NCI-H345 (cell line): Measurements from ENCODE around the gene SPINK8.
"Not testable (repeated sequence)": the region's sequence is repeated elsewhere in the genome, so short reads cannot be mapped to it uniquely, and the experiment has no call there.

Source experiments
- DNase-seq: peaks from one replicate; lab custom pipeline; 2025; lab: John Stamatoyannopoulos, UW

SPINK8 gene

DNA sequence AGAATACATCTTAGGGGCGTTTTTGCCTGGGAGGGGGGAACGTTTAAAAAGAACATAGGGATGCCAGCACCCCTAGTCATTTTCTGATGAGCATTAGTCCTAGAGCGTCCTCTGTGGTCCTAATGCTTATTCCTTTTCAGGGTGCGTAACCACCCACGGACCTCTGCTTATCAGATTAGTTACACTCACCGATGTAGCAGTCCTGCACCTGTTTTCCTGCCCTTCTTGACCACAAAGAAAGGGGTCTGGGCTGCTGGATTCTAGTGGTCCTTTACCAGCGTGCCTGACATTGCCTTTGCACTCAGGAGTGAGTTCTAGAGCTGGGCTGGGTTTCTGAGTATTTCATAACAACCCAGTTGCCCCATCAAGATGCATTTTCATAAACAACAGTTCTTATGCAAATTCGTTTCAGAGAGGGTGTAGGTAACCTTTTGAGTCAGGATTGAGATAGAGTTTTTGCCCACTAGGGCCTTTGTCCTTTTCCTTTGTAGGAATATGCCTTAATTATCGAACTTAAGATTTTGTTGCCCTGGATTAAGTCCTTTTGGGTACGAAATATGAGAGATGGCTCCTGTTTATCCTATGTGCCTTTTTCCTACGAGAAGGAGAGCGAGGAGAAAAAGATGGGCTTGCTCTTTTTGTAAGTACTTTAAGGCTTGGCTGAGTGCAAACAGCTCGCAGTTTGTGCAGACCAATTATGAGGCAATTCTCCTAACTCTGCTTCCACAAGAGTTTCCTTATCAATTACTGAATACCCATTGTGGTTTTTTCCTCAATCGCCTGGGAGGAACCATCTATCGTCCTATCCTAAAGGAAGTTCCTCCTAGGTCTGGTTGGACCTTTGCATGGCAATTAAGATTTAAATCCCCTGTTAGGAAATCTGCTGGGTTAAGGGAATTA lies at the start of gene SPINK8:
TSS of gene SPINK8 (minus strand) at position 316 of the 900 bp plus-strand sequence. CDS start 5,320 bp downstream, outside the sequence.
- DNase-seq: not testable (repeated sequence)

DNA sequence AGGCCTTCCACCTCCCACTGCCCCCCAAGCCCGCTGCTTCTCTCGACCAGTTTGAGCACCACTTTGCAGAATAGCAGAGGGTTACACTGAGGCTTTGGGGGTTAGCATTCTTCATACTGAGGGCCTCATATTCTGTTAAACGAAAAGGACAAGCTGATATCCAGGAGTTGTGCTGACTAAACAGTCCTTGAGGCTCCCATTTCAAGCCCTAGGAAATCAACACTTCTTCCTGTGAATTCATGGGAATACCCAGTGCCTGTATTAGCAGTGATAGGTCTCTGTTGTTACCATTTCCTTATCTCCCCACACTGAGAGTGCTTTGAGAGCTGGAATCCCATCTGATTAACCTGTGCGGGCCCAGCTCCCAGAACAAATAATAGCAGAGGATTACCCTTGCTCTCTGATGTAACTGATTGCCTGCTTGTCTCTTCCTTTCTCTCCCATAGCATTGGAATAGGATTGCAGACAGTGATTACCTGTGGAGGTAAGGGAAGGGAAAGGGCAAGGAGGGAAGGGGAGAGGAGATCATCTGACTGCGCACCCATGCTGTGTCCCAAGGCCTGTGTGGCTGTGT lies 39.5 kb upstream of the SPINK8 start:
- DNase-seq: no peak

DNA sequence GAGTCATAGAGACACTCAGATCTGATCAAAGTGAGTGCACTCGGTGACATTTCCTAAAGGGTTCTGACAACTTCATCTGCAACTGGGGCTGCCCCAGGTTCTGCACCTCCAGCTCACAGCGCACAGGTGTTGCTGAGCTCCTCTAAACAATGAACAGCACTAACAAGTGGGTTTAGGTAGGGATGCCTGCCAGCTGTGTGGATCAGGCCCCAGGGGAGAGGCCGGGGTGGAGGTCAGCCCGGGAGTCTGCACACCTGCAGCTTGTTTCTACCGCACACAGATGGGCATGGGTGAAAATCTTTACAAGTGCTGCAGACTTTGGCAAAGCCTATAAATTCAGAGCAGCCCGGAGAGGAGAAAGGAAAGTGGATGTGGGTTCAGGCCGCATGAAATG lies 38.9 kb upstream of the SPINK8 start:
- DNase-seq: peak; percentile 10

DNA sequence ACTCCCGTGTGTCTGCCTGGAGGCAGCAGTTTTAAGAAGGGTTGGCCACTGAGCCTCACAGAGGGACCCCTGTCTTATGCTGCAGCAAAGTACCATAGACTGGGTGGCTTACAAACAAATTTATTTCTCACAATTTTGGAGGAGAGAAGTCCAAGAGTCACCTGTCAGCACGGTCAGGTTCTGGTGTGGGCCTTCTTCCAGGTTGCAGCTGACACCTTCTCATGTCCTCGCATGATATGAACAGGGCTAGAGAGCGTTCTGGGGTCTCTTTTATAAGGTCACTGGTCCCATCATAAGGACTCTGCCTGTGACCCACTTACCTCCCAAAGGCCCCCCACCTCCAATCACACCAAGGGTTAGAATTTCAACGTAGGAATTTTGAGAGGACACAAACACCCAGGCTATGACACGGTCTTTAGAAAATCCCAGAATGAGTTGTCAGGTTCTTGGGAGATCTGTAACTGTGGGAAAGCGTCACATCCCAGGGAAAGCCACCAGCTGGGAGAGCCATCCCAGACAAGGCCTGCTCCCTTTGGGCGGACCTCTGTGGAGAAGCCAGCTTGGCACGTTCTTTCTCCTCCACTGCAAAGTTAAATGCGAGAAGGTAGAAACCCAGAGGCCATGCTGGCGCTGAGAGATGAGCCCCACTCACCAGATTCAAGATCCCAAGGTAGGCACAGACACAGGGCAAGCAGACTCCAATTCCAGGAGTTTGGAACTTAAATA lies 38.4 kb upstream of the SPINK8 start, which contains the start of gene FBXW12:
TSS of gene FBXW12 (plus strand) at position 569 of the 726 bp plus-strand sequence. CDS start 549 bp downstream, outside the sequence.
- DNase-seq: no peak

DNA sequence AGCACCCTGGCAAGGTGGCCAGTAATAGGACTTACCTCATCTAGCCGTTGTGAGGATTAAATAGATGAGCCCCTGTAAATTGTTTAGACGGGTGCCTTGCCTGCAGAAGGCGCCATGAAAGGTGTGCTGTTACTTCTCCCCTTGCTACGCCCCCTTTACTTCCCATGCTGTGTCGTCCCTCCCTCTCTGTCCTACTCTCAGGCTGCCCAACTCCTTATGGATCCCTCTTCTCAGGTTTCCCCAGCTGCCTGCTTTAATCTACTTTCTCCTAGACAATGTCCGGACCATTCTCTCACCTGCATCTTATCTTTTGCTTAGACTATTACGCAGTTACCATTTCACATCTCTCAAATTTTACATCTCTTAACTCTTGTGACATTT lies 36.9 kb upstream of the SPINK8 start:
- DNase-seq: no peak

DNA sequence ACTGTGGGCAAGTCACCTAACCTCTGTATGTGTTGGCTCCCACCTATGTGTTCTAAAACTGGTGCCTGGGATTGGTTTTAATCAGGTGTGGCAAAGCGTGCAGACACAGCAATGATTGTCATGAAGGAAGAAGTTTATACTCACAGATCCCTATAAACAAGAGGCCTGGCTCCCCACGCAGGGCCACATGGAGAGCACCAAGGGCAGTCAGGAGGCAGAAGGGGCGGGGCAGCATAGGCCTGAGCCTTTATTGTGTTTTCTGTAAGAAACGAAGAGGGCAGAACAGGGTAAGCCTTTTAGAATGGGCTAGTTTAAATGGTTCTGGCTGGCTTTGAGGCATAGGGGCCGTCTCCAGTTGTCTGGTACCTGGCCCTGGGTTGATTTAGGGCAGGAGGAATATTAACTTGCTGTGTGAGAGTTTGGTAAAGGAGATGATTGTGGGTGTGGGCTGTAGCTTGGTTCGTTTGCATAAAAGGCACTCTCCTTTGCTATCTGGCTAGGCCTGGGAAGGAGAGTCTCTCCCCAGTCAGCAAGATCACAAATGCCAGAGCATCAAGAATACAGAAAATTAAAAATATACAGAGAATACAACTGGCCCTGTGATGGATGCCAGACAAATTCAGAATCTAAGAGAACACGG lies 36.4 kb upstream of the SPINK8 start:
- DNase-seq: no peak

DNA sequence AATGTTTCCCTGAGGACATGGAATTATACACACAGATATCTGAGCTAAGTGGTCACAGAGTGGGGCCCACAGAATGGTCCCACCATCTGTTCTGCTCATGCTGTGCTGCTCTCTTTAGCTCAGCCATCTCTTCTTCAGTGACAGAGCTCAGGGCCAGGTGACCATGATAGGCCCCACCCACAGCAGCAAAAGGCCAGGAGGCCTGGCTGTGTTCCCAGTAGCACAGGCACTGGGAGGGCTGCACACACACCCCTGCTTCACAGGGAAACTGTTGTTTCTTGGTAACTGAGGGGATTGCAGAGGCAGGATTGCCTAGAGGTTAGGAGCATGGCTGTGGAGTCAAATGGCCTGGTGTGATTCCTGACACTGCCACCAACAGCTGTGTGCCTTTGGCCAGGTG lies 33.7 kb upstream of the SPINK8 start:
- peak; percentile 64 for DNase-seq

DNA sequence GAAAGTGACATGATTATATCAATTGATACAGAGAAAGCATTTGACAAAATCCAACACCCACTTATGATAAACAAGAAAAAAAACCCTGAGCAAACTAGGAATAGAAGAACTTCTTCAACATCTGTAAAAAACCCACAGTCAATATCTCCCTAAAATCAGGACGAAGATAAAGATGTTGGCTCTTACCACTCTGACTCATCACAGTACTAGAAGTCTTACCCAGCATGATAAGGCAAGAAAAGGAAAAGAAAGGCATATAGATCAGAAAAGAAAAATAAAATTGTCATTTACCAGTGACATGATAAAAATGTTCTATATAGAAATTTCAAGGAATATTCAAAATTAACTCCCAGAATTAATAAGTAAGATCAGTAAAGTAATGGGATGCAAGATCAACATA lies 31.4 kb upstream of the SPINK8 start:
- no peak for DNase-seq

DNA sequence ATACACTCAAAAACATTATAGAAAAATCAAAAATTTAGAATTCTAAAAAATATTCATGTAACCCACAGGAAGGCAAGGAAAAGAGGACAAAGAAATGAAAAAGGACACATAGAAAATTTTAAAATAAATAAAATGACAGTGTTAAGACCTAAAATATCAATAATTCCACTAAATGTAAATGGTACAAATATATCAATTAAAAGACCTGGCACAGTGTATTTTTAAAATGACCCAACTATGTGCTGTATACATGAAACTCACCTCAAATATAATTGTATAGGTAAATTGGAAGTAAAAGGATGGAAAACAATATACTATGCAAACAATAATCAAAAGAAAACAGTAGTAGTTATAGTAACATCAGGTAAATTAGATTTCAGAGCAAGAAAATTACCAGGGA lies 28.5 kb upstream of the SPINK8 start:
- DNase-seq: no peak

DNA sequence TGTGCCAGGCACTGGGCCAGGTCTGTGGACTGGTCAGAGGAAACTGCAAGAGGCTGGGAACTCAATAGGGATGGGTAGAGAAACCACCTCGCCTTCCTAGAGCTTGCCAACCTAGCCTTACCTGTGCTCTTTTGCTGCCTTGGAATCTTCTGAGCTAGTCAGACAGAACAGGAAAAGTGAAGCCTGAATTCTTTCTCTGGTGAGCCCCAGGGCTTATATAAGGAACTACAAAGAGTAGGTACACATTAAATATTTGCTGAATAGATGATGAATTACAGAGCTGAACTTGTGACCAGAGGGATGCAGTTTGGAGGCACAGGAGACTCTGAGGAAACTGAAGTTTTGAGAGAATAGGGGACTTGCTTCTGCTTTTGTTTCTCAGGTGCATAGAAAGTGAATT lies 23.0 kb upstream of the SPINK8 start:
- DNase-seq: no peak

DNA sequence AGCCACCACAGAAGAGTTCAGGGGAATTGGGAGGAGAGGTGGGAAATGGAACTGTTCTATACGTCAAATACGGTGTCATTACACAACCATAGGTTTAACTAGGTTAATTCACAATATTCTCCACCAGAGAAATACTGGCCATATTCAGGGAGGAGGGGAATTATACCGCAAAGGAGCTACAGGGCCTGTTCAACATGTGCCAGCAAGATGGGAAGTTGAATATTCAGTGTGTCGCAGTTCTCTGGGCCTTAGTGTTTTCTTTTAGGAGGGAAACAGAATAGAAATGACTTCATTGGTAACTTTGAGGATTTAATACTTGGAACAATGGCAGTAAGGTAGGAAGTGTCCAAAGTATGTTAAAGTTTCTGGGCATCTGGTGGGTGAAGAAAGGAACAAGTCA lies 20.5 kb upstream of the SPINK8 start:
- no peak for DNase-seq

DNA sequence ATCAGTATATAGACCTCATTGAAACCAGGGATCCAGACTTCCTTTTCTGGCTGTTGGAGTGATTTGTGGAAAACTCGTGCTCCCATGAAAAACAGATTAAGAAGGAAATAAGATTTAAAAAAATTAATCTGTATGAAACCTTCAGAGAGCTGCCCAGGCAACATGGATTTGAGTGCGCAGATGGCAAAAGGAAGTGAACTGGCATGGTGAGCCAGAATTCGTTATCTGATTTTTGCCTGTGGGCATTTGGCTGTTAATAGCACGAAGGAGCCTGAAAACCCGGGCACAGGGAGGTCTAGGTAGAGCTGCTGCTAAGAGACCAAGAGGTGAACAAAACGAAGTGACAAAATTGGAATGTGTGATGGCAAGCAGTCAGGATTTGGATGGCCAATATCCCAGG lies 19.1 kb upstream of the SPINK8 start:
- no peak for DNase-seq

DNA sequence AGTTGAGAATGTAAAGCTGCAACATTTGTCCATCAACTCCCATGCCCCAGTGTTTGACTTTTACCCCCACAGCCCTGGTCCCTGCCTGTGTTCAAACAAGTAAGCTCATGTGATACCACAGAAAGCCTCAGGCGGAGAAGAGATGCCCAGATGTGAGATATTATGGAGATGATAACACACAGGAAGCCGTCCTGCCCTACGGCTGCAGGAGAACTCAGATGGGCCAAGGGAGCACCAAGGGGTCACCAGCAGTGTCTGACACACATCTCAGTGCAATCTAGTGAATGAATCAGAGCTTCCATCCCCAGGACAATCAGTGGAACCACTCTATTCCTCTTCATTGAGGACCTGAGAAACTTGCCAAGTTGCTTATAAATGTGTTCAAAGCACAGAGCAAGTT lies 14.0 kb upstream of the SPINK8 start:
- DNase-seq: no peak

DNA sequence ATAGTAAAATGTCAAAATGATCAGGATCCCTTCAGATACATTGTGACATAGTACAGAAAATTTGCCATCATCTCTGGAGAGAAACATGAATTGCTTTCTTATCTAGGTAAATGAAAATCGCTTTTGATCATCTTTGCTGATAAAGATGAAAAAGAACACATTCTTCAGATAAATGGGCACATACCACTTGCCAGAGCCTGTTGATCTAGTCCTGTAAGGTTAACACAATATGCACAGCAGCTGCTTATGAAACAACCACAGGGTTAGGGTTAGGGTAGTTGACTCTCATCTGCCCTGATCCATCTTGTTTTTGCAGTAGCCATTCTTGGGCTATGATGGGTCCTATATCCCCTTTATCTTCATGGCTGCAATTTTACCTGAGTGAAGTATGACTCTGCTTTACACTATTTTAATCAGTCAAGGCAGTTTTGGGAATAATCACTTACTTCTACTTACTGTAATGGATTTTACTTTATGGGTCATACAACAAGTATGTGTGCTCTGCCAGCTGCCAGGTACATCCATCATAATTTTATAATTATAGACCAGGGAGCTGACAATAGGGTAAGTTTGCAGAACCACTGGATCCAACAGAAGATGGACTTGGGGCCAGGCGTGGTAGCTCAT lies 12.6 kb upstream of the SPINK8 start:
- no peak for DNase-seq

DNA sequence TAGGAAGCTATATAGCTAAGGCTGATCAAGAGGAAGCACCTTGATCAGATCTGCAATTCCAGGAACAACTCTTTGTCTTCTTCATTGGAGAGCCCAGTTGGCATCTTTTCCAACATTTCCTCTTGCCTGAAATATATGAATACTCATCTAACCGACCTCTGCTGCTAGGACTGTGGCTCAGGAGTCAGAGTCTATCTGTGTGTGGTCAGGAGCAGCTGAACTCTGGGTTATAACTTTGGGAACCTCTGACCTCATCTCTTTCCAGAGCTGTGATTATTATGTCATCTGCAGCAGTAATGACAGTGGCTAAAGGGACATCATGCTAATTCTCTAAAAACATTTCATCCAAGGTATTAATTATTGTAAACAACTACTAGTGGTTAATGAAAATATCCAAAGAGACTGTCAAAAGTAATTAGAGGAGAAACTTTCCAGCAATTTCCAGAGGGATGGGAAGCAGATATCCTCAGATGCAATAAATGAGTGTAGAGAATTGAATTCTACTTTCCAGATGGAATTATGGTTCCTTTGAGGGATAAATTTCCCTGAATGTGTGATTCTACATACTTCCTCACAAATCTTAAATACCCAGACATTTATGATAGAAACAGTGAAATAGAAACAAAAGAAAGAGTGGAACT lies 11.5 kb upstream of the SPINK8 start:
- no peak for DNase-seq

DNA sequence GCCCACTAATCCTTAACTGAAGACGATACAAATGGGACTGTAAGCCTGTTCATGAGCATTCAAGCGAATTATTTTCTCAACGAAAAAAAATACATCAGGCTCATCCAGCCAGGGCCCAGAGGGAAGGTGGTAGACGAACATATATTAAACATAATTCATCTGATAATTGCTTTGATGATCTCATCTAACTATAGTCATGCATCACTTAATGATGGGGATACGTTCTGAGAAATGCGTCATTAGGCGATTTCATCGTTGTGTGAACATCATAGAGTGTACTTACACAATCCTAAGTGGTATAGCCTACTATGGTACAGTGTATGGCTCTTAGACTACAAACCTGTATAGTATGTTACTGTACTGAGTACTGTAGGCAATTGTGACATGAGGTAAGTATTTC lies 10.0 kb upstream of the SPINK8 start:
- no peak for DNase-seq

DNA sequence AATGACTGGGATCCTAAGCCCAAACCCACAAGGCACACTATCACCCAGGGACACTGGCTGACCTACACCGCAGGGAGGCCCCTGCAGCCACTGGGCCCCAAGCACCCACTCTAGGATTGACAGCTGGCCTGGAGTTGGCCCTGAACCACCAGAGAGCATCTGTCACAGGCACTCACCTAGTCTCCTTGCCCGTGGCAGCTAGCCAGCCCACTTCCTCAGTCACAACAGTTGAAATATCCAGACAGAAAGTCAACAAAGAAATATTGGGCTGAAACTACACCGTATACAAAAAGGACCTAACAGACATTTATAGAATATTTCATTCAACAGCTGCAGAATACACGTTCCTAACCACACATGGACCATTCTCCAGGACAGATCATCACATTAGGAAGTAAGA lies 5.2 kb upstream of the SPINK8 start:
- no peak for DNase-seq

DNA sequence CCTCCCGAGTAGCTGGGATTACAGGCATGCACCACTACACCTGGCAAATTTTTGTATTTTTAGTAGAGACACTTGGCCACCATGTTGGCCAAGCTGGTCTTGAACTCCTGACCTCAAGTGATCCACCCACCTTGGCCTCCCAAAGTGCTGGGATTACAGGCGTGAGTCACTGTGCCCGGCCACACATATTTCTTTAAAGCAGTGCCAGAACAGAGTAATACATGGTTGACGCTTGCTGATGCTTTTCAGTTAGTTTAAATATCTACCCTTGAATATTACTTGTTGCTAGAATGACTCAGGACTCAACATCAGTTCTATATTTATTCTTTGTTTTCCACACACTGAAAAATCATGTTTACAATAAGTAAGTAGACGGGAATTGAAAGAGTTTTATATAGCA lies 4.1 kb upstream of the SPINK8 start:
- not testable (repeated sequence) for DNase-seq

DNA sequence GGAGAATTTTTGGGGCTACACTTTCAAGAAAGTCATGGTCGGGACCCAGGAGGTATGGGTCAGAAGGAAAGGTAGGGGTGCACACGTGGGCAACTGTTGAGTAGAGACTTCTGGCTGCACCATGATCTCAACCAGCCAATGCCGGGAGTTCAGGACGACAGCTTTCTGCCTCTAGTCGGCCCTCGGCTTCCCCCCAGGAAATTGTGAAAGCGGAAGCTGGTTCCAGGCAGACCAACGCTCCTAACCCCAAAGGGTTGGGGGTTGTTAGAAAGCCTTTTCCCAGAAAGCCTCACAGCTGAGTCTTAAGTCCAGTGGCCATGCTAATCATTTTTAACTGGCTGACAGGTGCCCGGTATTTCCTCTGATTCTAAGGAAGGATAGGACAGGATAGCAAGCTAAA lies 1.8 kb upstream of the SPINK8 start:
- DNase-seq: not testable (repeated sequence)

DNA sequence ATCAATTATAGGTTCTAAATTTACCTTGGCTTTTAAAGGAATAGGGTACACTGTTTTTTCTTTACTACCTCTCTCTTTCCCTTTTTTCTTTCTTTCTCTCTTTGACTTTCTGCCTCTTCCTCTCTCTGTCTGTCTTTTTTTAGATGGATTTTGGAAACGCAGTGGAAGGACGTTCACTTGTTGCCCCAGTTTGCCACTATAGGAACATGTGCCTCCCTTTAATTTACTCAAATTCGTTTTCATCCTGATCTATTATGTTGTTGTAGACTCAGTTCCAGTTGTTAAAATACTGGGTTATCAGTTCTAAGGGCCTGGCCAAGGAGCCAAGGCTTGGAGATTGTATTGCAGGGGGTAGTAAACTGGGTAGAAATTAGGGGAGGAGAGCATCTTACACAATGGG lies 1.1 kb upstream of the SPINK8 start:
- no peak for DNase-seq

DNA sequence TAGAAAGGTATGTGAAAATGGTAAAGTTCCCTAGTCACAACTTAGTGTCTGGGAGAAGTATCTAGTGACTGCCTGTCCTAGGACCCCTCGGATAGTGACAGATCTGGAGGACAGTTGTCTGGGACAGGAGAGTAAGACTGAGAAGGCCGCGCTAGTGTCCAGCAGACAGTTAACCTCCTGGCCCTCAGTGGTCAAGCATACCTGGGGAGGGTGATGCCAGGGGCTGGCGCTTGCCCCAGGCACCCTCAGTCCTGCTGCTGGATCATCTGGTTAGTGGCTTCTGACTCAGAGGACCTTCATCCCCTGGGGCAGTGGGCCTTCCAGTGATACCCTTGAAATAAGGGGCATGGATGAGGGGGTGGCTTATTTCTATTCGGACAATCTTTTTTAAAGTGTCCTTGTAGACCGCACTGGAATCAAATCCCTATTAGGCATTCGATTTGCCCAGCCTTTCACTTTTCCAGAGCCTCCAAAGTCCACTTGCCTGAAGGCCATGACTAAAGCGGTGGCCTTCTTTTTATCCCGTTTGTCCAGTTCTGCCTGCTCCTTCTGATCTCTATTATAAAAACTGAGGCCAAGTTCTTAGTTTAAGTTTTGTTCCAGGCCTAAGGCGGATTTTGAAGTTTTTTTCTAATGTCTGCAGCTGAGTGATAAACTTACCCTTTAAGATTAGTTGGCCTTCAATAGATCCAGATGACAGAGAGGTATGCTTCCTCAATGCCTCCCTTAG lies 1.6 kb downstream of the SPINK8 start:
- not testable (repeated sequence) for DNase-seq
